GM19324 (cell line): Measurements from ENCODE around the gene ZNF536.

ENCODE experiments used
- ATAC-seq: cut with Tn5 transposase; IDR thresholded peaks from one replicate; pipeline ENCODE4 v1.9.1; 2021; ENCODE audit warnings: mild to moderate bottlenecking, moderate library complexity; ENCODE audit not compliant: unreplicated experiment, low FRiP score

ZNF536 gene

DNA sequence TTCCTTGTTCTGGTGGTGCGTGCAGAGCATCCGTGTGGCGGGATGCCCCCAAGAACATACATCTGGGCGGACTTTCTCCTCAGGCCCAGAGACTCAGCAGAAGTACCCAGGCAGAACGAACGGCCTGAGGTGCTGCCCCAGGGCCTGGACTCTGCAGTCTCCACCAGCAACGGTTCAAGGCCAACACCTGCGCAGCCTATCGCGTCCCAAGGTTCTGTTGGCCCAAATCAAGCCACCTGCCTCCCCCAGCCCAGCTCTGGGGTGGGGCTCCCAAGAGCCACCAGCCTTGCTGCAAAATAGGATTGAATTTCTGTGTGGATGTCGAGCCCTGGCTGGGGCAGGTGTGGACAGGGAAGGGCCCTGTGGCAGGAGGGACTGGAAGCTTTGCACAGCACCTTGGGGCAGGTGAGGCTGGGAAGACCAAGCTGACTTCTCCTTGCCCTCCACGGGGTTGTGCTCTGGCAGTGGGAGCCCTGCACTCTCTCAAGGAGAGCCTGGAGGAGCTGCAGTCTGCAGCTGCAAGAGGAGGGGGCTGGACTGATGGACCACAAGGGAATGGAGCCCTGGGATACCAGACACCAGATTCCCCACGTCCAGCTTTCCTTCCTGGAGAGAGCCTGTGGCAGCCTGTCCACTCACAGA, 146.9 kb downstream of the ZNF536 start:
- ATAC-seq, result no peak

DNA sequence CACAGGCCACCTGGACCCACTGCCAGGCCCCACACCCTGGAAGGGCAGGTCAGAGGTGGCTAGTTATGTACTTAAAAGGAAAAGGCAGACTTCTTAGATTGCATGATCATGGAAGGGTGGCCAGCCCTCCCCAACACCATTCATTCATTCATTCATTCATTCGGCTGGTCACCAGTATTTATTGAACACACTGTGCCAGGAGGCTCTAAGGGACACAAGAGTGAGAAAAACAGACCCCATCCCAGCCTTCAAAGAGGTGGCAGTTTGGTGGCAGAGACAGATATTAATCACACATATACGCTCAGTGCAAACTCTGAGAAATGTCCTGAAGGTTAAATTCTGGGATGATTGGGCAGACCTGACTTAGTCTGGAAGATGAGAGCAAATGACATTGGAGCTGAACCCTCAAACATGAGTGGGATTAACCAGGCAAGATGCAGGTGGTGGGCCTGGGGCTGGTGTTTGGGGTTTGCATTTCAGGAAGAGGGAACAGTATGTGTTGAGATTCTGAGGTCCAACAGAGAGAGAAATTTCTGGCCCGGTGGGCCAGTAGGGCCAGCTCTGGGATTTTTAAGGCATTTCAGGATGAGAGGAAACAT, 147.5 kb downstream of the ZNF536 start:
- no peak for ATAC-seq

DNA sequence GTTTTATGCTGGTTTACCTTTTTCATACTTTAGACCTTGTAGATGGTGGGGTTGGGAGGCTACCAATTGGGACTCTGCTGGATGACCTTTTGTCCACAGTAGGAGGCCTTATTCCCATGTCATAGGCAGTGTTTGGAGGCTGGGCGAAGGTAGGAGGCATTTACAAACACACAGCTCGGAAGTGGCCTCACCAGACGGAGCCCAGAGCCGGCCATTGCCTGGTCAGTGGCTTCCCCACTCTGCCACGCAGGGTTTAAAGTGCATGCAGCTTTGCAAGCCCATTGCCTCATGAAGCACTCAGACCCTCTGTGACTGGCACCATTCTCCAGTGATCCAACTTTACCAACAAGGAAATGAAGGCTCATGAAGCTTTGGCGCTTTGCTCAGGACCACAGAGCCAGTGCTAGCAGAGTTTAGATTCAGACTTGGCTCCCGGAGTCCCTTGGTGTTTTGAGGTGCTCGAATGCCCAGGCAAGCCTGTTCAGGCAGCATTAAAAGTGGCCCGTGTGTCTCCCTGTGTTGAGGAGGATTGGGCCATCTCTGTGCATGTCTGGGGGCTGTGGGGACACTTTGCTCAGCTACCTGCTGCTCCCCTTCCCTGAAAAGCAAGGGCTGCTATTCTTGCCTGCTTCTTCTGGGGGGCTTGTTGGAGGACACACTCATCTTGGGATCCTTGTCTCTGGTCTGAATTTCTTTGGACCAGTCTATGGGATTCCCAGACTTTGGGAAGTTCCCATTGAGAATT, 148.7 kb downstream of the ZNF536 start:
- no peak for ATAC-seq

DNA sequence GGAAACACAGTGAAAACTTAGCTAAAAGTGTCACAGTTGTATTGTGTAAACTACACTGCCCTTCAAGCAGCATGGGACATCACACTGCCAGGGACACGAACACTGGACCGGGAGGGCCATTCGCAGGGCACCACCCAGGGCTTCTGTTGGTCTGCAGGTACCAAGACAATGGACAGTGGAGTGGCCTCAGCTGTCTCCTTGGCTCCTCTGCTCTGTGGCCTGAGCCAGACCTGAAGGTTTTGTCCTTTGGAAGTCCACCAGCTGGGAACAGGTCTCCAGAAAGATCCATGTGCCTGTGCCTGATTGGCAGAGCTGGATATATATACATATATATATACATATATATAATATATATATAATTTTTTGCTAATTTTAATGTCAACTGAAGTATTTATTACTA, 149.8 kb downstream of the ZNF536 start:
- ATAC-seq, result no peak

DNA sequence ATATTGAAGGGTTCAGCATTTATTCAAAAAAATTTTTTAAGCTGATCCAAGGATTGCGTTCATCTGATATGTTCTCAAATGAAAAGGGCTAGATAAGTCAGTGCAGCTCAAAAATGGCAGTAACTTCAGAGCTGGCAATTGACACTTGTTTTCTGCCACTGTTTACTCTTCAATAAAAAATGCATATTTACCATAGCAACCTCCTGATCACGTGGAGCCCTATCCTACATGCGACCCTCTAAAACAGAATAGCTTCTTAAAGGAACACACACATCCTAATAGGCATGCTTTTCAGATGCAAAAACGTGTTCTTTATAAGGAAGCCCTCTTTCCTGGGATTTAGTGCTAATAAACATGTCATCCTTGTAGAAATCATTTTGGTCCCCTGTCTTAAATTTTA, 150.2 kb downstream of the ZNF536 start:
- no peak for ATAC-seq

DNA sequence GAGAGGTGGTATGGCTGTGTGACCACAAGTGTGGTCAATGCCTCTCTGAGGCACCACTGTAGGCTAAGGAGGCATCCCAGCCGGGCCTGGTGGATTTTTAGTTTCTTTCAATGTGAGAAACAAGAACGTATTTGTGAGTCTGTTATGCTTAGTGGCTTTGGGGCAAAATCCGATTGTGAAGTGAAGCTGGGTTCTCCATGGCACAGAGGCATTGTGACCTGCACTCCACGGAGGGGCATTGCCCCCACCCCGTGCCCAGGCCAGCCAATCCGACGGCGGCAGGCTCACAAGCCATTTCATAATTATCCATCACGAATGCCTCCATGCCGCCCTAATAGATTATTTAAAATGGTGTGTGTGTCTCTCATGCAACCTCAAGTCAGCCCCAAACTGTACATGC, 151.6 kb downstream of the ZNF536 start:
- no peak for ATAC-seq

DNA sequence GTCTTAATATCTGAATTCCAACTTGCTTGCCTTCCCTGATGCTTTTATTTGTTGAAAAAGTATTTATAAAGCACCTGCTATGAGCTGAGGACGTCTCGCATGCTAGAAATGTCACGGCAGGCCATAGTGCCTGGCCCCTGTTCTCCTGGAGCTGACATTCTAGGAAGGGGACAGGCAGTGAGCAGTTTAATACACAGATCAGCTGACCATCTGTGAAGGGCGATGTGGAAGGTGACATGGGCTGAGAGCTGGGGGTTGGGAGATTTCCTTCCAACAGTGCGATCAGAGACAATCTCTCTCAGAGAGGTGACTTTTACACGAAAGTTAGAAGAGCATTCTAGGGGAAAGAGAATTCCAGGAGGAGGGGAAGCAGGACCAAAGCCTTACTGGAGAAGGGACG, 153.2 kb downstream of the ZNF536 start:
- ATAC-seq, result no peak

DNA sequence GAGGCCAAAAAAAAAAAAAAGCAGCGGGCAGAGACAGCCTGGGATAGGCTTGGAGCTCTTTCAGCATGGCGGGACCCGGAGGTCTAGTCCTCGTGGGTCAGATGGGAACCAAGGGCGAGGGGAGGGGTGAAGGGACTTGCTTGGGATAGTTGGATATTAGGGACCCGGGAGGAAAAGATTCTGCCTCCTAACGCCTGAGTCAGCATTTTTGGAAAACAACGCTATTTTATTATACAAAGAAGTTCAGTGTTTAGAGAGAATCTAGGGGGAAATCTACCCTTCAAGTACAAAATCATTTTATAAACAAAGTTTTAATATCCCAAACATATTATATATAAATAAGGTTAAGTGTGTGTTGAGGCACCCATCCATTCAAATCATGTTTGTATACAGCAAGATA, 156.7 kb downstream of the ZNF536 start:
- ATAC-seq, result no peak

DNA sequence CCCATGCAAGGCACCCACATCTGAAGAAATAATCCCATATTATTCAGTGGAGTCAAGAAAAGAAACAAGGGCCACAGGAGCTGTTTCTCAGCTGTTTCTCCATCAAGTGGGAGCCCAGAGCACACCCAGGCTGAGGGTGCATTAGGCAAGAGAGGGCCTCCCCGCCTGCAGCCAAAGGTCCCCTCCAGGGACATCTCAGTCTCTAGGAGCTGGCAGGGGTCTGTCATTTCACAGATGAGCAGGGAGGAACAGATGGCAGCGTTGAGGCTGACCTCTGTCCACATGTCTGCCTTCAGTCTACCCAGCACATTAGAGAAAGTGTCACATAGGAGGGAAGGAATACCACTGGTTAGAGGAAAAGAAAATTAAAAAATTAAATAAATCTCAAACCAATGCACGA, 157.7 kb downstream of the ZNF536 start:
- ATAC-seq, result no peak

DNA sequence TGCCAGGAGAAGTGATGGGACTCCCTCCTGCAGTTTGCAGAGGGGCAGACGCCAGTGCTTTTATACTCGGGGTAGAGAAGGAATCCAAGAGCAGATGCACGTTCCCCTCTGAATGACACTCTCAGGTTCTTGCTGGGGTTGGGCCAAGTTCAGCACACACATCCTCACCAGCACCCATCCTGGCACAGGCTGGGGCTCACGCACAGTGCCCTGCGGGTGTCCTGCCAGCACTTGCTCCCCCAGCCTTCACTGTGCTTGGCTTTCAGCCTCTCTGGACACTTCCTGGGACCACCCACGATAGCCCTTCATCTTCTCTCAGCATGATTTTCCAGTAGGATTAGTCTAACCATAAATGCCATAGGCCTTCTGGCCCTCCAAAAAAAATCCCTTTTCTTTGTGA, 158.6 kb downstream of the ZNF536 start:
- ATAC-seq, result no peak

DNA sequence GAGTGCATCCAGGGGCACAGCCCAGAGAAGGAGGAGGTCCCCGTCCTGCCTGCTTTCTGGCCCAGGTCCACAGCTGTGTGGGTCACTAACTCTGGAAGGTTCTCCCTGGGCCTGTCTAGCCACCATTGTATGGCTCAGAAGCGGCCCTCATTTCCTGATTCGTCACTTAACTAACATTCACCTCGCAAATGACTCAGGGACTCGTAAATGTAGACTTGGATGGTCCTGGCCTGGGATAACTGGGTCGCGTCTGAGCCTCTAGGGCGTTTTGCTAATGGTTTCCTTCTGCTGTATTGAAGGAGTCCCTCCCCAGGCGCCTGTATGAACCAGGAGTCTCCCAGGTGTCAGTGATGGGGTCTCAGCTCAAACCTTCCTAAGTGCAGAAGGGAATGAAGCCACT, 162.8 kb downstream of the ZNF536 start:
- no peak for ATAC-seq

DNA sequence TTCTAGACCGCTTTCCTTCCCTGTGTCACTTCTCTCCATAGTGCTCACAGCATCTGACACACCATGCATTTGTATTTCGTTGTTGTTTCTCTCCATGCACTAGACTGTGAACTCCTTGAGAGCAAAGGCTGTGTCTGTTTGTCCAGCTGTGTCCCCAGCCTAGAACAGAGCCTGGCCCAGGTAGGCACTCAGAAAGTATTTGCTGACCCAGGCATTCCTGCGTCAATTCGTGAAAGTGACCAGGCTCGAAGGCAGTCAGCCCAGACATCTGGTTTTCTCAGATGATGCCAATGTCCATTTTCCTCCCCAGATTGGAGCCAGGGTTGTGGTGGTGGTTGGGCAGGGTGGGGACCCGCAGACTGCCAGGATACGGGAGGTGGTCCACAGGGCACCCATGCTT, 164.8 kb downstream of the ZNF536 start:
- ATAC-seq, result no peak

DNA sequence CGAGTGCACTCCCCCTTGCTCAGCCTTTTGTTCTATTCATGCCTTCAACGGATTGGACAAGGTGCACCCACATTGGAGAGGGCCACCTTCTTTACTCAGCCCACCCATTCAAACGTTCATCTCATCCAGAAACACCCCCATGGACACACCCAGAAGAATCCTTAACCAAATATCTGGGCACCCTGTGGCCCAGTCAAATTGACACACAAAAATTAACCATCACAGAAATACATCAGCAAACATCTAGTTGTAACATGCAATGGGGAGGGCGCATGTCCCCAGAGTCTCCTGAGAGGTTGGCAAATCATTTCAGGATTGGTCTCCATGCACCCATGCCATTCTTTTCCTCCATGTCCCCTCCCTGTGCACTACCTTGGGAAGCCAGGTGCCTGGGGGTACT, 167.1 kb downstream of the ZNF536 start:
- no peak for ATAC-seq

DNA sequence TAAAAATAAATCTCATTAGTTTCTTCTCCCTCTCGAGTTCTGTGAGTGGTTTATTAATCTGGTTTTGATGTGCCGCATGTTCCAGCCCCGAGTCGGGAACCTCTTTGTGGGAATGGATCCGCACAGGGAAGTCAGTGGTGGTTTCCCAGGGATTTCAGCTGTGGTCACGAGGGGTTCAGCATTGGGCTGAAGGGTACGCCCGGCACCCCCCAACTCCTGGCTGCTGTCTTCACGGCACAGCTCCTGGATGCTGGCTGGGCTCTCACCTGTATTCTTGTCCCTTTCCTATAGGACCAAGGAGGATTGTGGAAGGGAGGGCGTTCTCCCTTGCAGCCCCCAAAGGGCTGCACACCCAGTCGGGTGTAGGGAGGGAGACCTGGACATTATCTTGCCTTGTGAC, 167.8 kb downstream of the ZNF536 start:
- no peak for ATAC-seq

DNA sequence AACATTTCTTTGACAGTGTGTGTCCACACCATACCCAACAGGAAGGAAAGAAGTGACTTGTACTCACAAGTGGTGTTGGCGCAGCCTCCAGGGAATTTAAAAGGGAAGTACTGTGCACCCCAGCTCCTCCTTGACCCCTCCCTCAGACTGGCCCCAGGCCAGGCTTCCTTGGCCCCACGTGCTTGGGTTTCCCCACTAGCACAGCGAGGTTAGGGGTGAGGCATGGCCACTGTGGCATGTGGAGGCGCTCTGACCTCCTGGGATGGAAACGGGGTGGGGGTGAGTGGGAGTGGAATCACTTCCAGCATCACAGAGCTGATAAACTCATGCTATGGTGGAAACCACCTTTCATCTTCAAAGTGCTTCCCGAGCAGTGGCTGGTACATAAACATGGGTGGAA, 168.6 kb downstream of the ZNF536 start:
- no peak for ATAC-seq

DNA sequence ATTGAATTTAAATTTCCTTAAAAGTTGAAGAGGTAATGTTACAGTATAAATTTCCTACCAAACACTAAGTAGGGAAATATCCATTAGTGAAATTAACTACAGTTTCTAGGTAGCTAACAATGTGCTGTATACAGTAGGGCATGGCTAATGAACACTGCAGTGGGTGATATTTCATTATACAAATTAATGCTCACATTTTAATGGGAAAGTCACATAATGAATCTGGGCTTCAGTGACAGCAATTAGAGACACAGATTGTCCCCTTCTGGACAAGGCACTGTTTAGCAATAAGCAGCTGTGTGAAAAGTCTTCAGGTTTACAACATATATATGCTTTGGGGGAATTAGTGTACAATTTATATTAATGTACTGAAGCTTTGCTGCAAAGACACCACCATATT, 169.4 kb downstream of the ZNF536 start:
- ATAC-seq, result no peak

DNA sequence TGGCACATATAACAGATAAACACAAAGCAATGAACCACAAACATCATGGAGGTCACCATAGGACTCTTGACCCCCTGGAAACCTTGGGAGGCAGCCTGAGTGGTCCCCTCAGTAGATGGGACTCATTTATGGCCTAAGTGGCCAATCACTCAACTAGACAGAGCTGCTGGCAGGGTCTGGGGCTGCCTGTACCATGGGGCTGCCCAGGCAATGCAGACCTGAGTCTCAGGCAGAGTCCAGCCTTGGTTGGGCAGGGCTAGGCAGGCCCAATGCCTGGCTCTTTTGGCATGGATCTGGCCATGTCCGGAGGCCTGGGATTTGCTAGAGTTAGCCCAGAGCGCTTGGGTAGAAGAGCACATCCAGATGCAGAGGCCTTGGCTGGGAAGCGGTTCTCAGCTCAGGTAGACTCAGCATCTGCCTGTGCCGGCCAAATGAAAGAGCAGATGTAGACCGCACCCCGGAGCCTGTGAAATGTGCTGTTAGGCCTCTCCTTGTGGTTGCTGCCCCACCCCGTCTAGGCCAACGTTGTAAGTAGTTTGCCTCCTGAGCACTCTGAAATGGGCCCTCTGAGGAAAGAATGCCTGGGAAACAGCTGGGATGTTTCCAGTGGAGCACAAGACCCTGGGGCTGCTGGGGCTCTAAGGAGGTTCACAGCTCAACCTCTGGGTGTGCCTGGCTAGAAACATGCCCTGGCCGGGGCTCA, 171.2 kb downstream of the ZNF536 start:
- ATAC-seq, result no peak

DNA sequence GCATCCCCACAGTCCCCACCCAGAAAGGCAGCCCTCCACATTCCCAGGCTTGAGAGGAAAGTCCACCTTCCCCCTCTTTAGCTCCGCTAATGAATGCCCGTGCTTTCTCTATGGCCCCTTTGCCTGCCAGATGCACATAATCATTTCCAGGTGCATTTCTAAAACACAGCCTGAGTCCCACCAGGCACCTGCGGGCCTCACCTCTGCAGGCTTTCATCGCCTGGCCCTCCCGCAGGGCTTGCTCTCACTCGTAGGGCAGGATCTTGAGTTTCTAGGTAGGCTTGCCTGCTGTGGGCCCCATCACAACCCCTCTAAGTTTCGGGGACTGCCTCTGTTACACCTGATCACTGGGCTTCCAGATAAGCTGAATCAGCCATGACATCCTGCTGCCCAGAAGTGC, 173.6 kb downstream of the ZNF536 start:
- no peak for ATAC-seq

DNA sequence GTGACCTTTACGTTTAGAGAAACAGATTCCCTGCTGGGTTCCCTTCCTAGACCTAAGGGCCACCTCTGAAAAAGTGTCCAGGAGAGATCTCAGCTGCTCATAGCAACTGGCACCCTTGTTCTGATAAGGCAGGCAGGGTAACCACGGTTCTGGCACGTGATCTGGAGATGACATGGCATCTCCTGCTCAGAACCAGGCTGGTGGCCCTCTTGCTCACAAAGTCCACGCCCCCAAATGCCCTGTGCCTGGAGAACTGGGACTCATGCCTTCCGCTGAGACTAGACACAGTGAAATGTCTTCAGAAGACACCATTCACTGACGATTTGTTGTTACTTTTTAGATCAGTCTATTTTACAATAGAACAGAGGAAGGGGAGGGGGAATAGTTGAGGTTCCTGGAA, 174.1 kb downstream of the ZNF536 start:
- ATAC-seq, result no peak

DNA sequence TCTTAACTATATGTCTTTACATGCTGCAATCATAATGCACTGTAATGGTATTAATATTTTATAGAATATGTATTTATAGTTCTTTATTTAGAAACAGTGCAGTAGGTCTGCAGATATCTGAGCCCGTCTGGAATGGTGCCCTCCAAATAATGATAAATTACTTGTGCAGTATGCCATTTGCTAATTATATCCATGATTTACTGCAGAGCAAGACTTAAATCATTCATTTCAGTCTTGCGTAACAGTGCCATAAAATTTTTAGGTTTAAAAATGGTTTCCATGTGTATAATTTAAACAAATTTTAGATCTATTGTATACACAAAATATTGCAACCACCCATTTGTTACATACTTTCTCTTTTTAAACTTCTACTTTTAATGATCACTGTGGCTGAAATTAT, 175.1 kb downstream of the ZNF536 start:
- no peak for ATAC-seq

DNA sequence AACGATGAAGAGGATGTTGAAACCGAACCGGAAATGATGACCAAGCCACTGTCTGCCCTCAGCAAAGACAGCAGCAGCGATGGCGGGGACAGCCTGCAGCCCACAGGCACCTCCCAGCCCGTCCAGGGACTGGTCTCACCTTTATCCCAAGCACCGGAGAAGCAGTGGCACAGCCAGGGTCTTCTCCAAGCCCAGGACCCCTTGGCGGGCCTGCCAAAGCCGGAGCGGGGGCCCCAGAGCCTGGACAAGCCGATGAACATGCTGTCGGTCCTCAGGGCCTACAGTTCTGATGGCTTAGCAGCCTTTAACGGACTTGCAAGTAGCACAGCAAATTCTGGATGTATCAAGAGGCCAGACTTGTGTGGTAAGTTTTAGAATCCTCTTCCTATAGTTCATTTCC, 177.0 kb downstream of the ZNF536 start:
- ATAC-seq, result no peak

DNA sequence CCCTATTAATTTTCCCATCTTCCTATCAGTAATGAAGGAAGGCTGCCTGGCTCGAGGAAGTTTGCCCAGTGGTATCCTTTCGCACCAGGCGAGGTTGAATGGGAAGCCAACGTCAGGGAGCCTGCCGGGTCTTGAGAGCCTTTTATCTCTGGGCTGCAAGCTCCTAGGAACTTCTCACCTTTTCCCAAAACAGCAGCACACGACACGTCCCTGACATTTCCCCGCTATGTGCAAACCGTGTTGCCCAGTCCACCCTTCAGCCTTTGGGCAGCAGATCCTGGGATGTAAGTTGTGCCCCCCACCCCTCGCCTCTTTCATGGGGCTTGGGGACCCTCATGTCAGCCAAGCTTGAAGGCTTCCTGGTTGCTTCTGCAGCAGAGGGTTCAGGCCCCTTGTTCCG, 179.1 kb downstream of the ZNF536 start:
- no peak for ATAC-seq
